Endothelial cell of umbilical vein (primary cell): ENCODE measurements around the gene IKZF3. TPM values are rescaled to one million over a fixed set of nuclear protein-coding genes. Genes with fewer than 3 reads are reported as not detected.

Experiments used
- BruUV-seq: library from RNA; stranded (reverse); fragments of 400-500 nt; replicated peaks from 2 replicates; lab custom pipeline; 2021; lab: Mats Ljungman, UMichigan
- CTCF ChIA-PET: fragments of 300-600, 350-600 bp; sonication (Branson Sonifier 250); formaldehyde crosslinking; loops from one replicate; lab custom pipeline; 2021; ENCODE audit warnings: antibody characterized with exemption, inconsistent platforms; lab: Charles Lee
- POLR2A ChIA-PET: fragments of 300-600, 350-600 bp; sonication (Branson Sonifier 250); formaldehyde crosslinking; loops from one replicate; lab custom pipeline; 2021; ENCODE audit warnings: antibody characterized with exemption, inconsistent platforms; lab: Charles Lee
- DNase-seq: peaks from one replicate; pipeline ENCODE4 v3.0.0-alpha.2; 2011; ENCODE audit warnings: low read depth, low spot score
- FAIRE-seq: peaks from 2 replicates; lab custom pipeline; 2011; peaks lifted over from hg19 to GRCh38; lab: Jason Lieb, UNC
- H2AFZ ChIP-seq: 2 replicates; pipeline ENCODE4 v1.6.0; 2012; ENCODE audit warnings: low read depth, low read length, control low read depth, inconsistent platforms
- H3K27ac ChIP-seq: 2 replicates; pipeline ENCODE4 v1.5.1; 2011; ENCODE audit warnings: low read depth, mild to moderate bottlenecking, control low read depth, low read length, moderate library complexity; ENCODE audit not compliant: insufficient read depth
- H3K27me3 ChIP-seq, 2 experiments: 2 replicates each; pipeline versions ENCODE4 v1.6.0 to v1.6.1; 2011; ENCODE audit warnings: low read length in 2 of 2, mixed read lengths in 1 of 2; ENCODE audit not compliant: control insufficient read depth in 2 of 2, insufficient read depth in 2 of 2
- H3K36me3 ChIP-seq, 2 experiments: 2 replicates in 1 of 2; 3 replicates in 1 of 2; pipeline ENCODE4 v1.5.1; 2011; ENCODE audit warnings: low read length in 2 of 2, mild to moderate bottlenecking in 1 of 2, moderate library complexity in 1 of 2; ENCODE audit not compliant: control insufficient read depth in 2 of 2, insufficient read depth in 2 of 2; ENCODE audit errors: extremely low read depth in 1 of 2
- H3K4me1 ChIP-seq: 3 replicates; pipeline ENCODE4 v1.5.1; 2011; ENCODE audit warnings: mild to moderate bottlenecking, low read length; ENCODE audit not compliant: control insufficient read depth, insufficient read depth; ENCODE audit errors: extremely low read depth
- H3K4me2 ChIP-seq: 2 replicates; pipeline ENCODE4 v1.6.1; 2011; ENCODE audit warnings: low read length, control low read depth, mixed read lengths; ENCODE audit not compliant: insufficient read depth
- H3K4me3 ChIP-seq, 3 experiments: fragments of 200-600 bp in 1 of 3; sonication (generic), shearing (Covaris generic) in 1 of 3; replicated peaks in 1 of 3; 2 replicates each; pipeline ENCODE4 v1.5.1; 2011 to 2016; ENCODE audit warnings: control low read depth in 3 of 3, low read length in 3 of 3, mild to moderate bottlenecking in 2 of 3, inconsistent platforms in 1 of 3, low read depth in 1 of 3, moderate library complexity in 1 of 3; ENCODE audit not compliant: insufficient read depth in 1 of 3
- H3K79me2 ChIP-seq: 2 replicates; pipeline ENCODE4 v1.6.0; 2012; ENCODE audit warnings: low read length, inconsistent platforms; ENCODE audit not compliant: control insufficient read depth, insufficient read depth
- H3K9ac ChIP-seq: replicated peaks from 2 replicates; pipeline ENCODE3; 2011; ENCODE audit warnings: low read length, control low read depth; ENCODE audit not compliant: insufficient read depth; ENCODE audit errors: extremely low read depth
- H3K9me1 ChIP-seq: replicated peaks from 3 replicates; pipeline ENCODE4 v1.6.0; 2011; ENCODE audit warnings: mild to moderate bottlenecking, low read length; ENCODE audit not compliant: control insufficient read depth, insufficient read depth; ENCODE audit errors: extremely low read depth
- H3K9me3 ChIP-seq: replicated peaks from 2 replicates; pipeline ENCODE4 v1.5.1; 2012; ENCODE audit warnings: low read length, inconsistent platforms; ENCODE audit not compliant: control insufficient read depth, insufficient read depth
- H4K20me1 ChIP-seq: replicated peaks from 2 replicates; pipeline ENCODE3; 2011; ENCODE audit warnings: mild to moderate bottlenecking, low read length; ENCODE audit not compliant: control insufficient read depth, insufficient read depth; ENCODE audit errors: extremely low read depth
- EZH2 ChIP-seq: IDR thresholded peaks from 2 replicates; pipeline ENCODE4 v1.6.1; 2012; ENCODE audit warnings: borderline replicate concordance, low read depth, mild to moderate bottlenecking, moderate library complexity, low read length, inconsistent platforms; ENCODE audit not compliant: severe bottlenecking
- FOS ChIP-seq: IDR thresholded peaks from 2 replicates; pipeline ENCODE4 v1.6.1; 2011; ENCODE audit warnings: mild to moderate bottlenecking, low read length, moderate library complexity, borderline replicate concordance; ENCODE audit not compliant: insufficient read depth
- GATA2 ChIP-seq: IDR thresholded peaks from 2 replicates; pipeline ENCODE4 v1.7.0; 2011; ENCODE audit warnings: low read depth, mild to moderate bottlenecking, moderate library complexity, mixed read lengths, low read length; ENCODE audit not compliant: insufficient read length, insufficient read depth
- JUN ChIP-seq: IDR thresholded peaks from 2 replicates; pipeline ENCODE4 v1.6.1; 2011; ENCODE audit warnings: borderline replicate concordance, low read depth; ENCODE audit not compliant: insufficient read length, insufficient read depth
- MYC ChIP-seq: IDR thresholded peaks from one replicate; pipeline ENCODE4 v1.6.1; 2011; ENCODE audit warnings: mild to moderate bottlenecking, low read depth, low read length
- POLR2A ChIP-seq: IDR thresholded peaks from 2 replicates; pipeline ENCODE4 v1.6.1; 2012; ENCODE audit warnings: low read depth, mild to moderate bottlenecking, control low read depth, low read length
- POLR2AphosphoS5 ChIP-seq: IDR thresholded peaks from 2 replicates; pipeline ENCODE4 v1.6.1; 2012; ENCODE audit warnings: low read depth, mild to moderate bottlenecking, control low read depth, low read length, moderate library complexity; ENCODE audit not compliant: insufficient read depth
- dilution Hi-C: fragments of 300-500 bp; cut with MboI; formaldehyde crosslinking; loops from one replicate; pipeline ENCODE4 v1.15.0; 2019; ENCODE audit warnings: low sequenced_read_pairs; ENCODE audit not compliant: extremely low pct_ligation_motif_present
- intact Hi-C: fragments of 100-400 bp; cut with micrococcal nuclease; formaldehyde crosslinking; loops from one replicate; pipeline ENCODE4 v1.10.0; 2022
- polyA plus RNA-seq, 4 experiments: library from polyadenylated mRNA; depleted of rRNA in 3 of 4; stranded (reverse) in 3 of 4; unstranded in 1 of 4; fragments of >200 nt; gene quantifications; 2 replicates each; pipeline versions ENCODE4 v1.2.1 to v1.2.3, GENCODE V29; 2011 to 2012; ENCODE audit warnings: missing spikeins in 1 of 4
- total RNA-seq: library from RNA; stranded (reverse); gene quantifications from 2 replicates; pipeline ENCODE4 v1.2.3, GENCODE V29; 2021
- TF ChIP-seq, protein P1 (sequence below): IDR thresholded peaks from 2 replicates; pipeline ENCODE4 v1.6.1; 2011; ENCODE audit not compliant: insufficient read depth, insufficient read length
- TF ChIP-seq, protein P2 (sequence below), 2 donors: IDR thresholded peaks; 1 replicate in 1 of 2; 2 replicates in 1 of 2; pipeline ENCODE4 v1.5.1; 2011; ENCODE audit warnings: low read length in 2 of 2, mild to moderate bottlenecking in 2 of 2, moderate library complexity in 2 of 2, control low read depth in 1 of 2, inconsistent platforms in 1 of 2, low read depth in 1 of 2; ENCODE audit not compliant: insufficient read depth in 1 of 2; ENCODE audit errors: extremely low read depth in 1 of 2

The IKZF3 gene
- total and polyA plus RNA-seq, 2 donors (not counting 3 experiments of a cell fraction or from before 2014, with no cell fraction given) = not detected

DNA sequence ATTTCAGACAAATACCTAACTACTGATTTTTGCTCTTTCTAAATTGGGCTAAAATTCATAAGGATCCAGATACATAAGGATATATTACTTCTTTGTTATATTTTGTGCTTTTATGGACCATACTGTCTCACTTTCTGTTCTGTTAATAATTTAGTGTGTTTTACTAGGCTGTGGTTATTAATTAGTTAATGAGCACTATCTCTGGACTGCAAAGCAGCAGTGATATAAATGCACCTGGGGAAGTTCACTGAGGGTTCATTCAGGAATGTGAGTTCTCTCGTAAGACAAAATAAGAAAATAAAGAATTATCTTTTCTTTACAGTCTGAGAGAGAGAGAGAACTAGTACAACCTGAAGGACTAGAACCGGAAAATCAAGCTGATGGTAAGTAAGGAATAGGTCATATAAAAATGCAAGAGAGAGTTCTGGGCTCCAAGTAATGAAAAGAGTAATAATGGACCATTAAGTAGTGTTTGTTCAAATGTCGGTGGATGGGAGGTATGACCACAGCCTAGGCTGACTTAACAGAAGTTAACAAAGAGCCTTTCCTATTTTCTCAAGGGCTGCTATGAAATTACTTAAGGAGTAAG is 55.6 kb downstream of the IKZF3 start:
- Histone ChIP-seq H3K4me2 (no peak overlapping the region), H3K79me2 (no peaks in the 10 kb centered on the region), H3K27ac (no peak overlapping the region), H2AFZ (no peak overlapping the region), H3K27me3 (peaks cover 35 to 59% of the 10 kb centered on the region in 2 experiments), H4K20me1 (no peaks in the 10 kb centered on the region), H3K4me1 (peaks cover 8% of the 10 kb centered on the region), H3K9me3 (no peaks in the 10 kb centered on the region), H3K9ac (no peak overlapping the region), H3K36me3 (no peaks in the 10 kb centered on the region), H3K9me1 (no peaks in the 10 kb centered on the region), H3K4me3 (no peak overlapping the region)
- FAIRE-seq (no peak), DNase-seq (no peak)
- TF ChIP-seq, protein P1, sequence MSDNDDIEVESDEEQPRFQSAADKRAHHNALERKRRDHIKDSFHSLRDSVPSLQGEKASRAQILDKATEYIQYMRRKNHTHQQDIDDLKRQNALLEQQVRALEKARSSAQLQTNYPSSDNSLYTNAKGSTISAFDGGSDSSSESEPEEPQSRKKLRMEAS = no peak
- TF ChIP-seq POLR2AphosphoS5 = no peak
- TF ChIP-seq FOS = no peak
- TF ChIP-seq GATA2 = no peak
- TF ChIP-seq, protein P2, sequence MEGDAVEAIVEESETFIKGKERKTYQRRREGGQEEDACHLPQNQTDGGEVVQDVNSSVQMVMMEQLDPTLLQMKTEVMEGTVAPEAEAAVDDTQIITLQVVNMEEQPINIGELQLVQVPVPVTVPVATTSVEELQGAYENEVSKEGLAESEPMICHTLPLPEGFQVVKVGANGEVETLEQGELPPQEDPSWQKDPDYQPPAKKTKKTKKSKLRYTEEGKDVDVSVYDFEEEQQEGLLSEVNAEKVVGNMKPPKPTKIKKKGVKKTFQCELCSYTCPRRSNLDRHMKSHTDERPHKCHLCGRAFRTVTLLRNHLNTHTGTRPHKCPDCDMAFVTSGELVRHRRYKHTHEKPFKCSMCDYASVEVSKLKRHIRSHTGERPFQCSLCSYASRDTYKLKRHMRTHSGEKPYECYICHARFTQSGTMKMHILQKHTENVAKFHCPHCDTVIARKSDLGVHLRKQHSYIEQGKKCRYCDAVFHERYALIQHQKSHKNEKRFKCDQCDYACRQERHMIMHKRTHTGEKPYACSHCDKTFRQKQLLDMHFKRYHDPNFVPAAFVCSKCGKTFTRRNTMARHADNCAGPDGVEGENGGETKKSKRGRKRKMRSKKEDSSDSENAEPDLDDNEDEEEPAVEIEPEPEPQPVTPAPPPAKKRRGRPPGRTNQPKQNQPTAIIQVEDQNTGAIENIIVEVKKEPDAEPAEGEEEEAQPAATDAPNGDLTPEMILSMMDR (IDR thresholded peaks at IDR 0.05; ENCODE audit: extremely low read depth in 1 of 2, insufficient read depth in 1 of 2, low read depth in 1 of 2, low read length in 2 of 2) = no peak
- no peak for TF ChIP-seq EZH2
- TF ChIP-seq JUN = no peak
- TF ChIP-seq POLR2A = no peak
- no peak for TF ChIP-seq MYC
- intact Hi-C loops (no loop called here), dilution Hi-C loops (no loop called here)
- ChIA-PET POLR2A (no interaction called here), CTCF (interaction anchor here (1.2 kb wide), 1 partner anchor 187 kb away, joined by 3 read pairs; no protein-coding TSS in a partner anchor)
- no TSS peak for BruUV-seq
